Ishikawa (cell line): ENCODE data around the gene MYH9.
A peak's percentile ranks its signal among the peaks of the same experiment; 100 is the strongest.

Experiments
- CEBPB ChIP-seq: IDR thresholded peaks from 2 replicates; pipeline ENCODE4 v1.6.1; 2012
- CREB1 ChIP-seq: IDR thresholded peaks from 2 replicates; pipeline ENCODE4 v1.6.1; 2012; ENCODE audit warnings: low read depth
- EGR1 ChIP-seq: IDR thresholded peaks from 2 replicates; pipeline ENCODE4 v1.6.1; 2012
- EP300 ChIP-seq: IDR thresholded peaks from 2 replicates; pipeline ENCODE4 v1.6.1; 2012; ENCODE audit warnings: borderline replicate concordance
- FOXM1 ChIP-seq: IDR thresholded peaks from 2 replicates; pipeline ENCODE4 v1.6.1; 2012; ENCODE audit warnings: low read depth, borderline replicate concordance
- NFIC ChIP-seq: IDR thresholded peaks from 2 replicates; pipeline ENCODE4 v1.6.1; 2012
- RAD21 ChIP-seq: IDR thresholded peaks from 2 replicates; pipeline ENCODE4 v1.6.1; 2012; ENCODE audit warnings: low read depth
- TAF1 ChIP-seq: IDR thresholded peaks from 2 replicates; pipeline ENCODE4 v1.6.1; 2012; ENCODE audit warnings: low read depth, mild to moderate bottlenecking
- TCF12 ChIP-seq: IDR thresholded peaks from 2 replicates; pipeline ENCODE4 v1.6.1; 2012; ENCODE audit warnings: low read depth
- TEAD4 ChIP-seq: IDR thresholded peaks from 2 replicates; pipeline ENCODE4 v1.6.1; 2012
- USF1 ChIP-seq: IDR thresholded peaks from 2 replicates; pipeline ENCODE4 v1.6.1; 2012
- YY1 ChIP-seq: IDR thresholded peaks from 2 replicates; pipeline ENCODE4 v1.6.1; 2012; ENCODE audit warnings: low read depth
- ZBTB7A ChIP-seq: IDR thresholded peaks from 2 replicates; pipeline ENCODE4 v1.6.1; 2012; ENCODE audit warnings: low read depth
- TF ChIP-seq, protein P1 (sequence below): IDR thresholded peaks from 2 replicates; pipeline ENCODE4 v1.6.1; 2012
- TF ChIP-seq, protein P2 (sequence below): IDR thresholded peaks from 2 replicates; pipeline ENCODE4 v1.6.1; 2012; ENCODE audit warnings: low read depth, mild to moderate bottlenecking

The MYH9 gene

GRCh38 chr22:36239401-36240171 is 148.2 kb downstream of the MYH9 start, which contains the start of gene APOL2:
Gene APOL2, minus strand, starts transcription at chr22:36239527. Its CDS starts 6,365 bp downstream, at chr22:36233162.
- TF ChIP-seq NFIC (no peak), EGR1 (no peak), CEBPB (no peak), TAF1 (no peak), TEAD4 (0 out of 2 replicates have a peak, but pooled peaks have one; percentile 40), RAD21 (peak; percentile 61), TCF12 (0 out of 2 replicates have a peak, but pooled peaks have one; percentile 43), EP300 (no peak)
- TF ChIP-seq, protein P1, sequence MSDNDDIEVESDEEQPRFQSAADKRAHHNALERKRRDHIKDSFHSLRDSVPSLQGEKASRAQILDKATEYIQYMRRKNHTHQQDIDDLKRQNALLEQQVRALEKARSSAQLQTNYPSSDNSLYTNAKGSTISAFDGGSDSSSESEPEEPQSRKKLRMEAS, result 0 out of 2 replicates have a peak, but pooled peaks have one; percentile 49

DNA sequence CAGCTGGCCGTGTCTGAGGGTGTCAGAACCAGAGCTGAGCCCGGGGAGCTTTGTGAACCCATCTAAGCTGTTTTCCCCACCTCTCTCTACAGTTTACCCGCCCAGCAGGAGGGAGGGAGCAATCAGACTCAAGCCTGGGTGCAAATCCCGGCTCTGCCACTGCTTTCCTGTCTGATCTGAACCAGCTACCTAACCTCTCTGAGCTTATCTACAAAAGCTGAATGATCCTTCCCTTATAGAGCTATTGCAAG is 148.7 kb downstream of the MYH9 start:
- TF ChIP-seq NFIC (no peak), EGR1 (no peak), RAD21 (no peak), CREB1 (no peak), YY1 (no peak), USF1 (no peak), FOXM1 (no peak), EP300 (no peak), TCF12 (no peak), CEBPB (no peak)
- TF ChIP-seq, protein P1, result no peak
- TF ChIP-seq, protein P2, sequence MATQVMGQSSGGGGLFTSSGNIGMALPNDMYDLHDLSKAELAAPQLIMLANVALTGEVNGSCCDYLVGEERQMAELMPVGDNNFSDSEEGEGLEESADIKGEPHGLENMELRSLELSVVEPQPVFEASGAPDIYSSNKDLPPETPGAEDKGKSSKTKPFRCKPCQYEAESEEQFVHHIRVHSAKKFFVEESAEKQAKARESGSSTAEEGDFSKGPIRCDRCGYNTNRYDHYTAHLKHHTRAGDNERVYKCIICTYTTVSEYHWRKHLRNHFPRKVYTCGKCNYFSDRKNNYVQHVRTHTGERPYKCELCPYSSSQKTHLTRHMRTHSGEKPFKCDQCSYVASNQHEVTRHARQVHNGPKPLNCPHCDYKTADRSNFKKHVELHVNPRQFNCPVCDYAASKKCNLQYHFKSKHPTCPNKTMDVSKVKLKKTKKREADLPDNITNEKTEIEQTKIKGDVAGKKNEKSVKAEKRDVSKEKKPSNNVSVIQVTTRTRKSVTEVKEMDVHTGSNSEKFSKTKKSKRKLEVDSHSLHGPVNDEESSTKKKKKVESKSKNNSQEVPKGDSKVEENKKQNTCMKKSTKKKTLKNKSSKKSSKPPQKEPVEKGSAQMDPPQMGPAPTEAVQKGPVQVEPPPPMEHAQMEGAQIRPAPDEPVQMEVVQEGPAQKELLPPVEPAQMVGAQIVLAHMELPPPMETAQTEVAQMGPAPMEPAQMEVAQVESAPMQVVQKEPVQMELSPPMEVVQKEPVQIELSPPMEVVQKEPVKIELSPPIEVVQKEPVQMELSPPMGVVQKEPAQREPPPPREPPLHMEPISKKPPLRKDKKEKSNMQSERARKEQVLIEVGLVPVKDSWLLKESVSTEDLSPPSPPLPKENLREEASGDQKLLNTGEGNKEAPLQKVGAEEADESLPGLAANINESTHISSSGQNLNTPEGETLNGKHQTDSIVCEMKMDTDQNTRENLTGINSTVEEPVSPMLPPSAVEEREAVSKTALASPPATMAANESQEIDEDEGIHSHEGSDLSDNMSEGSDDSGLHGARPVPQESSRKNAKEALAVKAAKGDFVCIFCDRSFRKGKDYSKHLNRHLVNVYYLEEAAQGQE, result no peak

DNA sequence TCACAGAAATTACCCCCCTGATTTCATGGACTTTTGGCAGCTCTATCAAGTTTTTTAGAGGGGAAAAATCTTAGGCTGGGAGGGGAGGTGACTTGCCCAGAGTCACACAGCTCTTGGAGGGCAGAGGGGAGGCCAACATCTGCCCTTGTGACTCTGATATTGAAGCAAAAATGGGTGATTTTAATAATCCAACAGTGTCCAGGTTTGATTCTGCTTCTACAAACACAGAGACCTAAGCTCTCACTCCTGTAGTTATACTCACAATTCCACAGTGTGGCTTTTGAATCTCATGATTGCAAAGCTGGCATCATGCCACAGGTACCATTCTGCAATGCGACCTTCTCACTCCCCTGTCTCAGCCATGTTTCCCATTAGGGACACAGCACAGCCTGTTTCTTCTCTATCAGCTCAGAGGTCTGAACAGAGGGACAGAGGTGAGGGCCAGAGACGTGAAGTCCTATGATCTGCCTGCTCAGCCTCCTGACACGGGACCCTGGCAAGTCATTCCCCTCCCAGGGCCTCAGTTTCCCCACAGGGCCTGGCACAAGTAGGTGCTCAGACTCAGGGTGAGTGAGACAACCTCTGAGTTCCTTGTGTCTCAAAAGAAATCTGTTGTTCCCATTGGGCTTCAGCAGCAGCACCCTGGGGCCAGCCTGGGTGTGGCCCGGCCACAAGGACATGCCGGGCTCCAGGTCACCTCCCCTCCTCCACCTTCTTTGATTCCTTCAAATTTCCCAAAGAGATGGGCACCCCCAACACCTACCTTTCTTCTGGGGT is 149.2 kb downstream of the MYH9 start:
- TF ChIP-seq, protein P1, result no peak
- TF ChIP-seq EGR1 (no peak), ZBTB7A (no peak), CREB1 (no peak), YY1 (no peak), TAF1 (no peak)

DNA sequence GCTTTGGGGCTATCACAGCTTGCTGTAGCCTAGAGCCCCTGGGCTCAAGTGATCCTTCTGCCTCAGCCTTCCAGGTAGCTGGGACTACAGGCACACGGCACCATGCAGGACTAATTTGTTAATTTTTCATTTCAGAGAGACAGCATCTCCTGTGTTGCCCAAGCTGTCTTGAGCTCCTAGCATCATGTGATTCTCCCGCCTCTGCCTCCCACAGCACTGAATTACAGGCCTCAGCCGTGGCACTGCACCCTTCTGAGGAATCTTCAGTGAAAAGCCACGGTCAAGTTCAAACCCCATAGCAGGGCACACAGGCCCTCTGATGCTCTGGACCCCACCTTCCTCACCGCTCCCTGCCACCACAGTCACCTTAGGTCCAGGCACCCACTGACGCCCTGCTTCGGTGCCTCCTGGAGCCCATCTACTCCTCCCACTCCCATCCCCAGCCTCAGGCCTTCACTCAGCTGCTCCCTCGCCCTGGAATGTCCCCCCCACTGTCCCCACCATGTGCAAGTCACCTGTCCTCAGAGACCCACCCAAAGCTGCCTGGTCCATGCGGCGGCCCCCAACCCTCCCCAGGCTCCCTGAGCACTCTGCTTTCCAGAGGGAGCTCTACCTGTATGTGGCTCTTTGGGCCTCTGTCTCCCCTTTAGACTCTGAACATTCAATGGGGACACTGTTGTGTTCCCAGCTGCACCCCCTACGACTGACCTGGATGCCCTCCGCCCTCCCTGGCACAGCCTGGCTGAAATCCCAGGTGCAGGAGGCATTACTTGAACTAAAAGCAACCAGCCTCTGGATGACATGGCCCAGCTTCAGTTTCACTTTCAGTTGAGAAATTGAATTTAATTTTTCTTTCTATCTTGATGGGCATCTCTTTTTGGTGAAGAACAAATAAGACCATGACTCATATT is 150.1 kb downstream of the MYH9 start:
- TF ChIP-seq, protein P1, result no peak
- TF ChIP-seq CEBPB (no peak), TEAD4 (no peak), TAF1 (no peak), TCF12 (no peak), CREB1 (no peak), YY1 (no peak)

GRCh38 chr22:36236388-36237319 is 151.1 kb downstream of the MYH9 start:
- TF ChIP-seq FOXM1 (no peak), ZBTB7A (no peak), EGR1 (no peak), TEAD4 (no peak), TCF12 (no peak), EP300 (no peak), CREB1 (no peak), TAF1 (no peak)
- TF ChIP-seq, protein P2, result no peak
